ENCODE data around the gene FGFR2. TPM values are rescaled to one million over a fixed set of nuclear protein-coding genes. Genes with fewer than 3 reads are reported as not detected.

FGFR2 gene
- total and polyA plus RNA-seq, 9 of the 15 experiments (the other 6 are each of a cell fraction or from before 2014, with no cell fraction given) = 0.20 TPM; not detected in 8

GRCh38 chr10:121481180-121481579 lies 117.1 kb downstream of the FGFR2 start:
- no peak overlapping the region for H3K27ac ChIP-seq (ENCODE audit: extremely low read depth, low read depth, low read length)
- no peak overlapping the region for H3K9ac ChIP-seq (ENCODE audit: insufficient read depth in 1 of 2, low read depth in 2 of 2, low read length in 2 of 2)
- ATAC-seq (no peak), DNase-seq (ENCODE audit: extremely low read depth in 1 of 4, low spot score in 3 of 4) (no peak), FAIRE-seq (no peak)
- in situ Hi-C loops (cut with MboI) (no loop called here), intact Hi-C loops (cut with micrococcal nuclease) (no loop called here)
- CTCF ChIA-PET (ENCODE audit: low intra/inter-chr PET ratio) = no interaction called here
- TF ChIP-seq NFIX (CRISPR knock-in tag; IDR thresholded peaks at IDR 0.05; ENCODE audit: low read depth) = no peak
- no peak for TF ChIP-seq ZNF785 (CRISPR knock-in tag; IDR thresholded peaks at IDR 0.05)
- no peak for TF ChIP-seq NR1H2 (CRISPR knock-in tag; IDR thresholded peaks at IDR 0.05)
- TF ChIP-seq BMI1 (IDR thresholded peaks at IDR 0.05; ENCODE audit: low read length) = no peak
- no peak for TF ChIP-seq ZNF280B (CRISPR knock-in tag; IDR thresholded peaks at IDR 0.05)
- no peak for TF ChIP-seq FOXK1 (CRISPR knock-in tag; IDR thresholded peaks at IDR 0.05; ENCODE audit: borderline replicate concordance)
- no peak for TF ChIP-seq GABPA (tag; conservative IDR thresholded peaks at IDR 0.05; ENCODE audit: low read depth)
- TF ChIP-seq NONO (IDR thresholded peaks at IDR 0.05; ENCODE audit: low read depth in 2 of 2, low read length in 1 of 2) = no peak
- TF ChIP-seq NEUROD1 (IDR thresholded peaks at IDR 0.05; ENCODE audit: borderline replicate concordance, low read depth, low read length, partially characterized antibody) = no peak
- no peak for TF ChIP-seq GMEB1 (CRISPR knock-in tag; IDR thresholded peaks at IDR 0.05)
- TF ChIP-seq ZBTB34 (CRISPR knock-in tag; IDR thresholded peaks at IDR 0.05) = no peak
- no peak for TF ChIP-seq ZNF766 (CRISPR knock-in tag; conservative IDR thresholded peaks at IDR 0.05)
- no peak for TF ChIP-seq YBX1 (IDR thresholded peaks at IDR 0.05)
- no peak for TF ChIP-seq ZNF23 (CRISPR knock-in tag; IDR thresholded peaks at IDR 0.05)
- H3K9me3 ChIP-seq (replicated peaks; ENCODE audit: control insufficient read depth, insufficient read depth, low read depth, low read length) = no peaks in the 10 kb centered on the region
- H3K36me3 ChIP-seq (ENCODE audit: control insufficient read depth, insufficient read depth, low read length) = no peaks in the 10 kb centered on the region
- H3K4me2 ChIP-seq (ENCODE audit: insufficient read depth, low read length) = no peak overlapping the region
- H3K27me3 ChIP-seq (ENCODE audit: control insufficient read depth in 2 of 2, insufficient read depth in 2 of 2, low read length in 2 of 2) = peaks cover 0 to 9% of the 10 kb centered on the region in 2 experiments; a peak in 3 of 5 replicates
- no peak overlapping the region for H2AFZ ChIP-seq (ENCODE audit: low read depth, low read length)
- POLR2A ChIA-PET = interaction anchor here (0.6 kb wide), 1 partner anchor 15 kb away, joined by 3 read pairs; no protein-coding TSS in a partner anchor
- 0% methylated on average over 1 of the region's 1 CpG for WGBS (ENCODE audit: insufficient coverage, low coverage, missing lambda C conversion rate)
- H4K20me1 ChIP-seq (replicated peaks; ENCODE audit: control insufficient read depth, insufficient read depth, low read length) = no peaks in the 10 kb centered on the region
- BruUV-seq (replicated peaks) = no TSS peak
- no peaks in the 10 kb centered on the region for H3K79me2 ChIP-seq (ENCODE audit: control insufficient read depth, insufficient read depth, low read length)
- H3K4me1 ChIP-seq (replicated peaks in 1 of 2; ENCODE audit: control insufficient read depth in 2 of 2, insufficient read depth in 2 of 2, low read length in 2 of 2) = no peaks in the 10 kb centered on the region
- H3K4me3 ChIP-seq = no peak overlapping the region
- no peaks in the 10 kb centered on the region for H3K9me1 ChIP-seq (ENCODE audit: control insufficient read depth, insufficient read depth, low read length)
